Loucy (cell line): ENCODE measurements around the gene ARAP3.
A peak's percentile ranks its signal among the peaks of the same experiment; 100 is the strongest.

Source experiments
- H2AFZ ChIP-seq: fragments of 200-600 bp; sonication (generic); 2 replicates; pipeline ENCODE4 v1.6.0; 2016; ENCODE audit warnings: antibody characterized with exemption, mild to moderate bottlenecking, low read length, moderate library complexity
- H3F3A ChIP-seq: fragments of 200-600 bp; 2 replicates; pipeline ENCODE4 v1.6.0; 2016; ENCODE audit warnings: antibody characterized with exemption, low read depth, mild to moderate bottlenecking
- H3K27me3 ChIP-seq: fragments of 200-600 bp; sonication (generic); 2 replicates; pipeline ENCODE4 v1.6.1; 2014; ENCODE audit warnings: low read length, mild to moderate bottlenecking; ENCODE audit not compliant: insufficient read depth, poor library complexity, severe bottlenecking
- H3K36me3 ChIP-seq: fragments of 200-600 bp; sonication (generic); 2 replicates; pipeline ENCODE4 v1.6.1; 2016; ENCODE audit warnings: low read length; ENCODE audit not compliant: insufficient read depth
- H3K4me1 ChIP-seq: fragments of 200-600 bp; sonication (generic); 2 replicates; pipeline ENCODE4 v1.5.1; 2014; ENCODE audit warnings: low read length, mild to moderate bottlenecking; ENCODE audit not compliant: insufficient read depth, poor library complexity, severe bottlenecking
- H3K4me2 ChIP-seq: fragments of 200-600 bp; sonication (generic); 2 replicates; pipeline ENCODE4 v1.6.0; 2014; ENCODE audit warnings: antibody characterized with exemption, low read length, low read depth, mild to moderate bottlenecking; ENCODE audit not compliant: poor library complexity, severe bottlenecking
- H3K4me3 ChIP-seq: fragments of 200-600 bp; sonication (generic); 2 replicates; pipeline ENCODE4 v1.5.1; 2014; ENCODE audit warnings: low read length, mild to moderate bottlenecking, mixed read lengths; ENCODE audit not compliant: poor library complexity, severe bottlenecking
- H3K79me2 ChIP-seq: fragments of 200-600 bp; sonication (generic); 2 replicates; pipeline ENCODE4 v1.6.1; 2014; ENCODE audit warnings: low read length; ENCODE audit not compliant: insufficient read depth
- H3K9ac ChIP-seq: fragments of 200-600 bp; sonication (generic); 2 replicates; pipeline ENCODE4 v1.6.0; 2014; ENCODE audit warnings: mild to moderate bottlenecking, low read depth, low read length, moderate library complexity; ENCODE audit not compliant: poor library complexity, severe bottlenecking
- H3K9me2 ChIP-seq: fragments of 200-600 bp; sonication (generic); replicated peaks from 2 replicates; pipeline ENCODE4 v1.6.1; 2016; ENCODE audit warnings: low read depth, low read length, mixed read lengths
- H3K9me3 ChIP-seq: fragments of 200-600 bp; sonication (generic); 2 replicates; pipeline ENCODE4 v1.6.1; 2014; ENCODE audit warnings: mild to moderate bottlenecking, antibody characterized with exemption, low read length, low read depth; ENCODE audit not compliant: insufficient read depth
- H4K20me1 ChIP-seq: fragments of 200-600 bp; sonication (generic); 2 replicates; pipeline ENCODE4 v1.6.0; 2014; ENCODE audit warnings: antibody characterized with exemption, low read length, mild to moderate bottlenecking; ENCODE audit not compliant: insufficient read depth, poor library complexity, severe bottlenecking
- EZH2phosphoT487 ChIP-seq: fragments of 200-600 bp; IDR thresholded peaks from 2 replicates; pipeline ENCODE4 v1.6.1; 2018; ENCODE audit warnings: antibody characterized with exemption, mild to moderate bottlenecking, moderate library complexity, borderline replicate concordance
- TF ChIP-seq, protein P1 (sequence below): fragments of 200-600 bp; sonication (generic); conservative IDR thresholded peaks from 2 replicates; pipeline ENCODE4 v1.5.1; 2014; ENCODE audit warnings: mild to moderate bottlenecking, antibody characterized with exemption, low read length

Gene ARAP3

GRCh38 chr5:141713616-141714309, 31.7 kb upstream of the ARAP3 start:
- Histone ChIP-seq H3K9ac (peak overlapping the region; percentile 73), H3K4me2 (peak overlapping the region; percentile 78)

DNA sequence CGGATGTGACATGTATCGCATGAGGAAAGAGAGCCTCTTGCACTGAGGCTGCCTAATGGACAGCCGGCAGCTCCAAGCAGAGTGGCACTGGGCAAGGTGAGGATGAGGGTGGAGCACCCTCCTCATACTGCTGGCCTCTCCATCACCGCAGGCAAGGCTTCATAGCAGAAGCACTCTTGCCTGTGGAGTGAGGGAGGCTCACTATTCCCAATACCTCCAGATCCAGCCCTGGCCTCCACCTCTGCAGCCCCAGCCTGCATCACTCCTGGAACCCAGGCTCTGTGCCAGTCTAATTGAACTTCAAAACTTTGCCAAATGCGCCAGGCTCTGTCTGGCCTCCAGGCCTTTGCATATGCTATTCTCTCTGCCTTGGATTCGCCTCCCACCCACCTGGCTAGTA, 29.7 kb upstream of the ARAP3 start:
- no peaks in the 10 kb centered on the region for H3K36me3 ChIP-seq
- H3K27me3 ChIP-seq = no peaks in the 10 kb centered on the region
- H3K9me2 ChIP-seq = no peaks in the 10 kb centered on the region
- no peak overlapping the region for H2AFZ ChIP-seq
- H3K9me3 ChIP-seq = no peaks in the 10 kb centered on the region
- H3K4me2 ChIP-seq = no peak overlapping the region
- no peak overlapping the region for H3K9ac ChIP-seq
- no peak overlapping the region for H3K4me3 ChIP-seq
- peaks cover 8% of the 10 kb centered on the region for H3F3A ChIP-seq
- no peaks in the 10 kb centered on the region for H3K79me2 ChIP-seq
- peaks cover 39% of the 10 kb centered on the region for H3K4me1 ChIP-seq
- TF ChIP-seq, protein P1, sequence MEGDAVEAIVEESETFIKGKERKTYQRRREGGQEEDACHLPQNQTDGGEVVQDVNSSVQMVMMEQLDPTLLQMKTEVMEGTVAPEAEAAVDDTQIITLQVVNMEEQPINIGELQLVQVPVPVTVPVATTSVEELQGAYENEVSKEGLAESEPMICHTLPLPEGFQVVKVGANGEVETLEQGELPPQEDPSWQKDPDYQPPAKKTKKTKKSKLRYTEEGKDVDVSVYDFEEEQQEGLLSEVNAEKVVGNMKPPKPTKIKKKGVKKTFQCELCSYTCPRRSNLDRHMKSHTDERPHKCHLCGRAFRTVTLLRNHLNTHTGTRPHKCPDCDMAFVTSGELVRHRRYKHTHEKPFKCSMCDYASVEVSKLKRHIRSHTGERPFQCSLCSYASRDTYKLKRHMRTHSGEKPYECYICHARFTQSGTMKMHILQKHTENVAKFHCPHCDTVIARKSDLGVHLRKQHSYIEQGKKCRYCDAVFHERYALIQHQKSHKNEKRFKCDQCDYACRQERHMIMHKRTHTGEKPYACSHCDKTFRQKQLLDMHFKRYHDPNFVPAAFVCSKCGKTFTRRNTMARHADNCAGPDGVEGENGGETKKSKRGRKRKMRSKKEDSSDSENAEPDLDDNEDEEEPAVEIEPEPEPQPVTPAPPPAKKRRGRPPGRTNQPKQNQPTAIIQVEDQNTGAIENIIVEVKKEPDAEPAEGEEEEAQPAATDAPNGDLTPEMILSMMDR = no peak
- TF ChIP-seq EZH2phosphoT487 = no peak
- H4K20me1 ChIP-seq = no peaks in the 10 kb centered on the region

More at GRCh38 chr5:141713616-141714309, 31.7 kb upstream of the ARAP3 start:
- peak overlapping the region; percentile 64 for H3K4me3 ChIP-seq
- H3K36me3 ChIP-seq = no peaks in the 10 kb centered on the region
- no peak for TF ChIP-seq EZH2phosphoT487
- TF ChIP-seq, protein P1 = no peak
- no peaks in the 10 kb centered on the region for H3K27me3 ChIP-seq
- H3F3A ChIP-seq = peaks cover 8% of the 10 kb centered on the region
- no peaks in the 10 kb centered on the region for H3K9me3 ChIP-seq
- H3K4me1 ChIP-seq = peaks cover 59% of the 10 kb centered on the region
- H3K79me2 ChIP-seq = no peaks in the 10 kb centered on the region
- H4K20me1 ChIP-seq = no peaks in the 10 kb centered on the region
- no peaks in the 10 kb centered on the region for H3K9me2 ChIP-seq
- H2AFZ ChIP-seq = no peak overlapping the region

- no peak for TF ChIP-seq EZH2phosphoT487
- TF ChIP-seq, protein P1 = no peak
- Histone ChIP-seq H2AFZ (no peak overlapping the region), H3K4me2 (no peak overlapping the region), H3K9me3 (no peaks in the 10 kb centered on the region), H3K4me1 (peaks cover 33% of the 10 kb centered on the region), H3K27me3 (no peaks in the 10 kb centered on the region), H3K79me2 (no peaks in the 10 kb centered on the region), H3F3A (peaks cover 7% of the 10 kb centered on the region), H3K9ac (no peak overlapping the region), H3K36me3 (no peaks in the 10 kb centered on the region), H3K4me3 (no peak overlapping the region), H4K20me1 (no peaks in the 10 kb centered on the region), H3K9me2 (no peaks in the 10 kb centered on the region)
These were observed 27.8 kb upstream of the ARAP3 start for GRCh38 chr5:141709699-141710267.
